ENCODE measurements around the gene PARVB.
"Not testable (repeated sequence)": the region's sequence is repeated elsewhere in the genome, so short reads cannot be mapped to it uniquely, and the experiment has no call there.

PARVB gene

GRCh38 chr22:44050766-44051355, 26.8 kb downstream of the PARVB start:
- H3K36me3 Mint-ChIP-seq = peaks cover 7% of the 10 kb centered on the region
- H3K27ac Mint-ChIP-seq = peak overlapping the region; percentile 43
- no peaks in the 10 kb centered on the region for H3K9me3 Mint-ChIP-seq
- peaks cover 34% of the 10 kb centered on the region for H3K4me1 Mint-ChIP-seq
- H3K4me3 Mint-ChIP-seq = no peak overlapping the region
- ATAC-seq (no peak), DNase-seq (ENCODE audit: low spot score in 2 of 2) (no peak)

GRCh38 chr22:44051358-44051757, 27.3 kb downstream of the PARVB start:
- Mint-ChIP-seq H3K4me3 (no peak overlapping the region), H3K4me1 (peaks cover 34% of the 10 kb centered on the region), H3K27ac (no peak overlapping the region), H3K36me3 (peaks cover 7% of the 10 kb centered on the region), H3K9me3 (no peaks in the 10 kb centered on the region)
- ATAC-seq = no peak
- DNase-seq (ENCODE audit: low spot score in 2 of 2) = no peak

GRCh38 chr22:44051961-44052360, 27.9 kb downstream of the PARVB start:
- no peak for DNase-seq (ENCODE audit: low spot score in 2 of 2)
- Mint-ChIP-seq H3K36me3 (peaks cover 3% of the 10 kb centered on the region), H3K27ac (no peak overlapping the region), H3K4me1 (peaks cover 28% of the 10 kb centered on the region), H3K9me3 (no peaks in the 10 kb centered on the region), H3K4me3 (no peak overlapping the region)
- ATAC-seq = no peak

- ATAC-seq = no peak
- no peak overlapping the region for H3K4me3 Mint-ChIP-seq
- peaks cover 19% of the 10 kb centered on the region for H3K4me1 Mint-ChIP-seq
- H3K36me3 Mint-ChIP-seq = no peaks in the 10 kb centered on the region
- no peak for DNase-seq (ENCODE audit: low spot score in 2 of 2)
- H3K27ac Mint-ChIP-seq = no peak overlapping the region
- no peaks in the 10 kb centered on the region for H3K9me3 Mint-ChIP-seq
These were observed 31.7 kb downstream of the PARVB start for GRCh38 chr22:44055805-44056204.

GRCh38 chr22:44056649-44057048, 32.5 kb downstream of the PARVB start:
- not testable (repeated sequence) for H3K27ac Mint-ChIP-seq; H3K9me3 Mint-ChIP-seq; H3K36me3 Mint-ChIP-seq; H3K4me3 Mint-ChIP-seq; ATAC-seq; DNase-seq (ENCODE audit: low spot score in 2 of 2)
- H3K4me1 Mint-ChIP-seq = peaks cover 11% of the 10 kb centered on the region

- H3K9me3 Mint-ChIP-seq = no peaks in the 10 kb centered on the region
- peaks cover 11% of the 10 kb centered on the region for H3K4me1 Mint-ChIP-seq
- no peak overlapping the region for H3K4me3 Mint-ChIP-seq
- ATAC-seq (no peak), DNase-seq (ENCODE audit: low spot score in 2 of 2) (no peak)
- no peaks in the 10 kb centered on the region for H3K36me3 Mint-ChIP-seq
- H3K27ac Mint-ChIP-seq = no peak overlapping the region
These were observed 33.4 kb downstream of the PARVB start for GRCh38 chr22:44057401-44057987.

GRCh38 chr22:44063462-44064371, 39.6 kb downstream of the PARVB start:
- H3K4me3 Mint-ChIP-seq = no peak overlapping the region
- H3K9me3 Mint-ChIP-seq = no peaks in the 10 kb centered on the region
- ATAC-seq (no peak), DNase-seq (ENCODE audit: low spot score in 2 of 2) (no peak)
- no peaks in the 10 kb centered on the region for H3K36me3 Mint-ChIP-seq
- no peak overlapping the region for H3K27ac Mint-ChIP-seq
- peaks cover 17% of the 10 kb centered on the region for H3K4me1 Mint-ChIP-seq

GRCh38 chr22:44067033-44067432, 42.9 kb downstream of the PARVB start:
- no peaks in the 10 kb centered on the region for H3K9me3 Mint-ChIP-seq
- no peaks in the 10 kb centered on the region for H3K36me3 Mint-ChIP-seq
- DNase-seq (ENCODE audit: low spot score in 2 of 2) = no peak
- no peak for ATAC-seq
- peaks cover 15% of the 10 kb centered on the region for H3K4me1 Mint-ChIP-seq
- H3K4me3 Mint-ChIP-seq = no peak overlapping the region
- H3K27ac Mint-ChIP-seq = no peak overlapping the region

GRCh38 chr22:44067901-44068300, 43.8 kb downstream of the PARVB start:
- no peak for DNase-seq (ENCODE audit: low spot score in 2 of 2)
- Mint-ChIP-seq H3K27ac (no peak overlapping the region), H3K4me3 (no peak overlapping the region), H3K4me1 (peaks cover 15% of the 10 kb centered on the region), H3K9me3 (no peaks in the 10 kb centered on the region), H3K36me3 (no peaks in the 10 kb centered on the region)
- ATAC-seq = no peak

GRCh38 chr22:44068422-44069191, 44.5 kb downstream of the PARVB start:
- Mint-ChIP-seq H3K4me3 (peak overlapping the region; percentile 17), H3K4me1 (peaks cover 11% of the 10 kb centered on the region), H3K36me3 (no peaks in the 10 kb centered on the region), H3K27ac (peak overlapping the region; percentile 76), H3K9me3 (no peaks in the 10 kb centered on the region)
- DNase-seq (ENCODE audit: low spot score in 2 of 2) (no peak), ATAC-seq (peak; percentile 43)

- H3K36me3 Mint-ChIP-seq = no peaks in the 10 kb centered on the region
- no peak for ATAC-seq
- H3K4me3 Mint-ChIP-seq = no peak overlapping the region
- no peaks in the 10 kb centered on the region for H3K9me3 Mint-ChIP-seq
- no peak overlapping the region for H3K27ac Mint-ChIP-seq
- DNase-seq (ENCODE audit: low spot score in 2 of 2) = no peak
- H3K4me1 Mint-ChIP-seq = peaks cover 8% of the 10 kb centered on the region
These were observed 45.9 kb downstream of the PARVB start for GRCh38 chr22:44070029-44070428.

GRCh38 chr22:44071781-44072326, 47.8 kb downstream of the PARVB start:
- no peaks in the 10 kb centered on the region for H3K9me3 Mint-ChIP-seq
- peaks cover 5% of the 10 kb centered on the region for H3K36me3 Mint-ChIP-seq
- H3K27ac Mint-ChIP-seq = no peak overlapping the region
- ATAC-seq = no peak
- H3K4me1 Mint-ChIP-seq = peaks cover 8% of the 10 kb centered on the region
- no peak overlapping the region for H3K4me3 Mint-ChIP-seq
- no peak for DNase-seq (ENCODE audit: low spot score in 2 of 2)

- Mint-ChIP-seq H3K27ac (no peak overlapping the region), H3K4me3 (no peak overlapping the region), H3K36me3 (peaks cover 5% of the 10 kb centered on the region), H3K9me3 (no peaks in the 10 kb centered on the region), H3K4me1 (no peaks in the 10 kb centered on the region)
- DNase-seq (ENCODE audit: low spot score in 2 of 2) (no peak), ATAC-seq (no peak)
These were observed 50.4 kb downstream of the PARVB start for GRCh38 chr22:44074337-44074984.

- Mint-ChIP-seq H3K4me1 (no peaks in the 10 kb centered on the region), H3K27ac (no peak overlapping the region), H3K4me3 (no peak overlapping the region), H3K9me3 (no peaks in the 10 kb centered on the region), H3K36me3 (peaks cover 5% of the 10 kb centered on the region)
- ATAC-seq = no peak
- no peak for DNase-seq (ENCODE audit: low spot score in 2 of 2)
These were observed 50.9 kb downstream of the PARVB start for GRCh38 chr22:44075022-44075421.
